NCI-H1694 (cell line): Measurements from ENCODE around the gene ENPP7.
A peak's percentile ranks its signal among the peaks of the same experiment; 100 is the strongest.

ENCODE experiments used
- DNase-seq: peaks from one replicate; lab custom pipeline; 2025; lab: John Stamatoyannopoulos, UW

ENPP7 gene, protein sequence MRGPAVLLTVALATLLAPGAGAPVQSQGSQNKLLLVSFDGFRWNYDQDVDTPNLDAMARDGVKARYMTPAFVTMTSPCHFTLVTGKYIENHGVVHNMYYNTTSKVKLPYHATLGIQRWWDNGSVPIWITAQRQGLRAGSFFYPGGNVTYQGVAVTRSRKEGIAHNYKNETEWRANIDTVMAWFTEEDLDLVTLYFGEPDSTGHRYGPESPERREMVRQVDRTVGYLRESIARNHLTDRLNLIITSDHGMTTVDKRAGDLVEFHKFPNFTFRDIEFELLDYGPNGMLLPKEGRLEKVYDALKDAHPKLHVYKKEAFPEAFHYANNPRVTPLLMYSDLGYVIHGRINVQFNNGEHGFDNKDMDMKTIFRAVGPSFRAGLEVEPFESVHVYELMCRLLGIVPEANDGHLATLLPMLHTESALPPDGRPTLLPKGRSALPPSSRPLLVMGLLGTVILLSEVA

DNA sequence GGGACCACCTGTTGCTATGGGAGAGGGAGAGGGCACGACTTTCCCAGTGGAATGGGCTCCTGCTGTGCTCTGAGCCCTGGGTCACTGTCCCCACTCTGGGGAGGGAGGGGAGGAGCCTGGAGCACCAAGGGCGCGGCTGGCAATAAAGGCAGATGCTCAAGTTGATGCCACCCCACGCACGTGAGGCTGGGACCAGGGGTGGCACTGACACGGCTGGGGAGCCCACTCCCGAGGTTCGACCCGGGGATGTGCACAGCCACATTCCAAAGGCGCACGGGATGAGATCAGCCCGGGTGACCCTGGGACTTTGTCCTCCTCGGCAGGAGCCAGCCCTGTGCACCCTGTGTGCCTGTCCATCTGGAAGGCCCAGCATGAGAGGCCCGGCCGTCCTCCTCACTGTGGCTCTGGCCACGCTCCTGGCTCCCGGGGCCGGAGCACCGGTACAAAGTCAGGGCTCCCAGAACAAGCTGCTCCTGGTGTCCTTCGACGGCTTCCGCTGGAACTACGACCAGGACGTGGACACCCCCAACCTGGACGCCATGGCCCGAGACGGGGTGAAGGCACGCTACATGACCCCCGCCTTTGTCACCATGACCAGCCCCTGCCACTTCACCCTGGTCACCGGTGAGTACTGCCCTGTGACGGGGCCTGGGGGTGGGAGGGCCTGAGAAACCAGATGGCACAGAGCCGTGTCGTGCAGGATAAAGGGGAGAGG lies at the start of gene ENPP7:
Gene ENPP7 (plus strand): TSS at position 175 of the 715 bp plus-strand sequence. CDS start 197 bp downstream, at position 372.
- no peak for DNase-seq

DNA sequence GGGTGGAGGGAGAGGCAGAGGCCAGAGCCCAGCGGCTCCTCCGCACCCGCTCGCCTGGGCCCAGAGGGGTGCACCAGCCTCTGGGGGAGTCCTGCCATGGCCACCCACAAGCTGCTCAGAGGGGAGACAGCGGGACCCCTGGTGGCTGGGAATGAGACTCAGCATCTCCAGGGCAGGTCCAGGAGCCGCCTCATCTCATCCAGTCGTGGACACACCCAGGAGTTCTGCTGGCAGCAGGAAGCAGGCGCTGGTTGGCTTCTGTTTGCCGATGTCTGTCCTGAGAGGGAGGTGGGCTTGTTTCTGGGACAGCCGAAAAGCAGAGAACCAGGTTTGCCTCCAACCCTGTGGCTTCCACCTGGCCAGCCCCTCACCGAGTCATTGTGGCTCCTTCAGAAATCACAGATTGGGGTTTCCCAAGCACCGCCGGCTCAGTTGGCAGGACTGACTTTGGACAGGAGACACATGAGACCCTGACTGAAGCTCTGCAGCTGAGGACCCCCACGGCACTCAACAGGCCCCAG lies 49.6 kb upstream of the ENPP7 start:
- DNase-seq = no peak

DNA sequence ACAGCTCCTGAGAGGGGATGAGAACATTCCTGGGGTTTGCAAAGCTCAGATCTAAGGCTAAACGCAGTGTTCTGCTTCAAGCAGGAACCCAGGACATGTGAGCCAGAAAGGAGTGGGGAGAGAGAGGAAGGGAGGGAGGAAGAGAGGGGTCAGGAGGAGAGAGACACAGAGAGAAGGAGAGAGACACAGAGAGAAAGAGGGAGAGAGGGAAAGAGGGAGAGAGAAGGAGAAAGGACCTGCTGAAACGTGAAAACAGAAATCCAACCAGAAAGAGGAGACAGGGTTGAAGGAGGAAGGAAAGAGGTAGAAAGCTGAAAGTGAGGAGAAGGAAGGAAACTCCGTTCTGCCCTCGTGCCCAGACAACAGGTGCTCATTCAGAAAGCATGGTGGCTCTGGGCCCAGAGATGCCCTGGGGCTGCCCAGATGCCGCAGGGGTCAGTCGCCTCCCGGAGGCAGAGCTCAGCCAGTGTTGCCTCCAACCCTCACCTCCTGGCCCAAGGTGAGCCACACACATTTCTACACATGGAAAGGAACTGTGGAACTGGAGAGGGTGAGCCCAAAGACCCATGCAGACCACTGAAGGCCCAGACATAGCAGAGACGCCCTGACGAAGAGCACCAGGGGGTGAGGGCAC lies 49.0 kb upstream of the ENPP7 start:
- DNase-seq = no peak

DNA sequence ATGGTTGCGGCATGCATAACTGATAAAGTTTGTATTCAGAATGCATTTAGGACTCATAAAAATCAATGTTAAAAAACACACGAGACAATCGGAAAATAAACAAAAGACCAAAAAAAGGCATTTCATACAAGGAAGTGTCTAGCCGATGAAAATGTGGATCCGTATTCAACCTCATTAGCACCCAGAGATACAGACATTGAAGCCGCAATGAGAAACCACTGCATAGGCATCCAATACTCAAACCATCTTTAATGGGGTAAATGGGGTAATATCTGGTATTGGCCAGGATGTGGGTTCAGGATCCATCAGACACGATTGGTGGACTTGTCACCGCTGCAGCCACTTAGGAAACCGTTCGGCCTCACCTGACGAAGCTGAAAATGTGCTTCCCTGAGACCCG lies 47.4 kb upstream of the ENPP7 start:
- no peak for DNase-seq

DNA sequence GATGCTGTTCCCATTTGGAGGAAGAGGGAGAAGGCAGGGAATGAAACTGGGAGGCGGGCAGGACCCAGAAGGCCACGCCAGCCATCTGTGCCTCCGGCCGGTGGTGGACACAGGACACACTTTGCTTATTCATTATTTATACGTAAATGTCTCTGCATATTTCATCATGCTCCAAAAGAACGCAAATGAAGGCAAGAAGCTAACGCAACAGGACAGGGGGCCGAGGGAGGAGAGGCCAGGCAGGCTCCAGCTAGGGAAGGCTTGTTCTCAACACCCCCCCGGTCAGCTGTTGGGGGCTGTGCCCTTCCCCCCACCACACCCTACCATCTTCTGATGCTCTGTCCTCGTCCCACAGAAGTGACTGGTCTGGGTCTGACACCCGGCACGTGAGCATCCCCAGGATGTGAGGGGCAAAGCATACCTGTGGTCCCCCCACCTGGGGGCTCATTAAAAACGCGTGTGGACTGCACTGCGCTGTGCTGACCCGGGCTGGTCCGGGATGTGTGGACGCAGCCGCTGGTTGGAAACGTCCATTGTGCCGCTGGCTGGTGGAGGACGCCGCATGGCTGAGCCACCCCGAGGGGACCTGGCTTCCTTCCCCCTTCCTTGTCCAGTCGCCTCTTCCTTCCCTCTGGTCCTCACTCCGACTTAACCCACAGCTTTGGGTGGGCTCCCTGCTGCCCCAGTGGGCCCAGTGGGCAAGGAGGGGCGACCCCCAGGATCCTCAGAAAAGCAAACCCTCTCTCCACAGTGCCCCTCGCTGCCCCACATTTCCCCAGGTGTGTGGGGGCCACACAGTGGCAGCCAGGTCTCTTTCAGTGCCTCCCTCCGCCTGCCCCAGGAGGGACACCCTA lies 46.4 kb upstream of the ENPP7 start:
- DNase-seq = no peak

DNA sequence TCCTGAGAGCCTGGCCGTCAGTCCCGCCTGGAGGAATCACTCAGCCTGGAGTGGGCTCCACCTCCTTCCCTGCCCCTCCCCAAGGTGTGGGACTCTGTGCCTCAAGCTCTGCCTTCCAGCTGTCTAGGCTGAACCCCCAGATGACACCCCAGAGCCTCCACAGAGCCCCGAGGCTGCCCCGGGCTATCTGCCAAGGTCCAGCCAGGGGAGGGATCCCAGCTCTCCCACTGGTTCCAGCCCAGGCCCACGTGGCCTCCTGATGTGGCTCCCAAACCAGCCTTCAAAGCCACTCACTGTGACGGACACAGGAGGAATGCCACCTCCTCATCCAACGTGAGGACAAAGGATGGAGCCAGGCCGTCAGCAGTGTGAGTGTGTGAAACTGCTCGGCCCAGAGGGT lies 45.6 kb upstream of the ENPP7 start:
- no peak for DNase-seq

DNA sequence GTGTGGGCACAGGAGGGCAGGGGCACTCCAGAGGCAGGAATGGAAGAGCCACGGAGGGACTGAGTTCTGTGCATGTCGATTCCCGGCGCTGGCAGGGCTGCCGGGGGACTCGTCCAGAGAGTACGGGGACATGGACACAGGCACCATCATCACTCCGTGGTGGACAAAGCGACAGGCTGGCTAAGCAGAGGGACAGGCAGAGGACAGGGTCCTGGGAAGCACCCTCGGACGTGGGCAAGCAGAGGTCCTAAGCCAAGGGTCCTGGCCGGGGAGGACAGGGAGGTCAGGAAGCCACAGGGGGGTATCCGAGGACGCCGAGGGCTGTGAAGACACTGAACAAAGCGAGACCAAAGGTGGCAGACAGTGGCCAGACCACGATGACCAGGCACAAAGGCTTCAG lies 44.3 kb upstream of the ENPP7 start:
- DNase-seq = no peak

DNA sequence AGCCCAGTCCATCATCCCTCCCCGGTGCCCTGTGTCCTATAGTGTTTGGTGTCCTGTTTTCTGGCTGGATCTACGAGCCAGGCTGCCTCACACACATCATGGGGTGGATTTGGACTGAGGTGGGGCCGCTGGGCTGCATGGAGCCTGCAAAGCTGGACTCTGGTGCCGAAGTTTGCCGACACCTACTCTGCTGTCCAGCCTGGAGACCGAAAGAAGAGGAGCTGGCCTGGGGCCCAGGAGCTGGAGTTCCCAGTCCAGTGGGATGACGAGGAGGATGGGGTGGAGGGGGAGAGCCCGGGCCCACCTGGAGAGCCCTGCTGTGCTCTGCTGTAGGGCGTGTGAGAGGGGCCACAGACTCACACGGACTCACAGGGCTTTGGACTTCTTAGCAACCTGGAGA lies 40.3 kb upstream of the ENPP7 start:
- DNase-seq = no peak

DNA sequence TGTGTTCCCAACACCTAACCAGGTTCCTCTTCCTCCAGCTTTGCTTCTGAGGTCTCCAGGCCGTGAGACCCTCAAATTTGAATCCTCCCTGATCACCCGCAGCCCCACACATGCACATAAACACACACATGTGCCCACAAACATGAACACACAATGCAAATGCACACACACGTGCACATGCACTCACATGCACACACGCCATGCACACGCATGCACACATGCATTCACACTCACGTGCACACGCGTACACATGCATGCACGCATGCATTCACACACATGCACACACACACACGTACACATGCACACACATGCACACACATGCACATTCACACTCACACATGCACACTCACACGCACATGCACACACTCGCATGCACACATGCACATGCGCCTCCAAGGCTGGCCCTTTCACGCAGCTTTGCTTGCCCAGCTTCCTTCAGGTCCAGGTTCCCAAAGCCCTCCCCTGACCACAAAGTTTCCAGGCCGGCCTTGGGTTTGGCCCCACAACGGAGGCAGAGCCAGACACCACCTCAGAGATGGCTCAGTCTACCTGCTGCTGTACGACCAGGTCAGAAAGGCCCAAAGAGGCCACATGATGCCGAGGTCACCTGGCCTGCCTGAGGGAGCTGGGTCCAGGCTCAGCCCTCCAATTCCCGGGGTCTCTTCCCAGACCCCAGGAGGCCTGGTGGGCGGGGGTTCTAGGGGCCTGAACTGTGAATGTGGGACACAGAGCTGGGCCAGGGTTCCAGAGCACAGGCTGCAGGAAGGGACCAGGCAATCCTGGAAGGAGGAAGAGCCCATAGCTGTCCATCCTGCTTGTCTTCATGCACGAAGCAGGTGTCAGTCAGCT lies 39.5 kb upstream of the ENPP7 start:
- no peak for DNase-seq

DNA sequence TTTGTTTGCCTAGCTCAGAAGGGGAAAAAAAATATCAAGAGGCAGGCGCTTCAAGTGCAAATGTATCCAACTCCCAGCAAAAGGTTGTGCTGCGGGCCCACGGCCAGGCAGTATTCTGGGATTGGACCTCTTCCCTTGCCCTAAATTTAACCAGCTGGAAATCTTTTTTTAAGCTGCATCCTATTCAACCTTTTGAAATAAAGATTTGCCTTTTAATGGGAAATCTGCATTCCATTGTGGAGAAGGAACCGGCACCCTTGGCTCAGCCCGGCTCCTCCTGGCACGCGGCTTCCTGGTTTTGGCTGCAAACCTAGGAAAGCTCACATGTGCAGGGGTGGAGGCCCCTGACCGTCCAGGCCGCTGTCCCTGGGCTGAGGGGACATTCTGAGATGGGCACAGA lies 38.8 kb upstream of the ENPP7 start:
- no peak for DNase-seq

DNA sequence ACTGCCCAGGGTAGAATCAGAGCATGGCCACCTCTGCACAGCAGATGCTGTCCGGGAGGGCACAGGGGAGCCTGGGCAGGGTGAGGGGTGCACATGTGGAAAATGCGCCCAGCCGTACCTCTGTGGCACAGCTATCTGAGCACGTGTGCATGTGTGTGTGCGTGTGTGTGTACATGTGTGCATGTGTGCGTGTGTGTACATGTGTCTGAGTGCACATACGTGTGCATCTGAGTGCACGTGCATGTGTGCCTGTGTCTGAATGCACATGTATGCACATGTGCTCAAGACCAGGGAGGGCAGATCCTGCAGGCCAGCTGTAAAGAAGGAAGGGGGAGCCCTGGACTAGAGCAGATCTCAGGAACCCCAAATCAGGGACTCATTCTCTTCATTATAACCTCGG lies 37.3 kb upstream of the ENPP7 start:
- no peak for DNase-seq

DNA sequence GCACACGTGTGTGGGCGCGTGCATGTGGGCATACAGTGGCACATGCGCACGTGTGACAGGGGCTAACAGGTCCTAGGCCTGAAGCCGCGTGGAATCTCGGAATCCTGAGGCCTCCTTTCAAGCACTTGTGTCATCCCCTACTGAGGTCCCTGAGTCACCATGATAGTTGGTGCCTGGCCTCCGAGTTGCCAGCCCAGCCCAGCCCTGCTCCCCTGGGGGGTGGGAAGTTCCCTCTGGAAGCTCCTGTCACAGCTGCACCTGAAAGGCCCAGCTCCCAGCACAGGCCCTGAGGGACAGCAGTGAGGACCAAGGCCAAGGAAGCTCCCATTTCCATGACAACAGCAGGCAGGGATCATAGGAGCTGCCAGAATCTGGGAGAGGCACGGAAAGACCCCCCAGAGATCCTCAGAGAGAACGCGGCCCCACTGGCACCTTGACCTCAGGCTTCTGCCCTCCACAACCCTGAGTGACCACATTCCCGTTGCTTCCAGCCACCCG lies 35.4 kb upstream of the ENPP7 start:
- no peak for DNase-seq

DNA sequence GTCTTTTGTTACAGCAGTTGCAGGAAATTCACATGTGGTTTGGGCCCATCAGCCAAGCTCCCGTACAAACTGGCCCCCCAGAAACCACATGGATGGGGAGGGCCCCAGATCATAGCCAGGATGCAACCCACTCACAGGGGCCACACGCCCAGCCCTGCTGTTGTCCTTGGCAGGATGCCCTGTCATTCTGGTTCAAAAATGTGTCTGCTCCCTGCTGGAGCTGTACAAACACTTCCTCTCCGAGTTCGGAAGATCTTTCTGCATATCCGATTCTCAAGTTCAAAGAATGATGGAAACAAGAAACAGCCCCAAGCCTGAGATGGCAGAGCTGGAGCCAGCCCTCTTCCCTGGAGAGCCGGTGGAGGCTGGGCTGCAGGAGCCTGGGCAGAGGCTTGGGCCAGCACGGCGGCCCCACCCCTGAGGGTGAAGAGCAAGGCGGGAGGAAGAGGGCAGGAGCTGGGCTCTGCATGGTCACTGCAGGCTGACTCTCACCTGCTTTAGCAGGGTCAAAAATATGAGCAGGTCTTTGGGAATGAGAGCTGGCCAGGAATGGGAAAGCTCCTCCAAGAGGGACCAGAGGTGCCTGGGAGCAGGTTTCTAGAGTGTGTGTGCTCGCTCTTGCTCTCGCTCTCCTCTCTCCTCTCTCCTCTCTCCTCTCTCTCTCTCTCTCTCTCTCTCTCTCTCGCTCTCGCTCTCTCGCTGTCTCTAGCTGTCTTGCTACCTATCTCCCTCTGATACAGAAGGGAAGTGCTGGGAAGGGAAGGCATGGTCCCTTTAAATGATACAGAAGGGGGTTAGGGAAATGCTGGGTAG lies 34.7 kb upstream of the ENPP7 start:
- DNase-seq = peak; percentile 76

DNA sequence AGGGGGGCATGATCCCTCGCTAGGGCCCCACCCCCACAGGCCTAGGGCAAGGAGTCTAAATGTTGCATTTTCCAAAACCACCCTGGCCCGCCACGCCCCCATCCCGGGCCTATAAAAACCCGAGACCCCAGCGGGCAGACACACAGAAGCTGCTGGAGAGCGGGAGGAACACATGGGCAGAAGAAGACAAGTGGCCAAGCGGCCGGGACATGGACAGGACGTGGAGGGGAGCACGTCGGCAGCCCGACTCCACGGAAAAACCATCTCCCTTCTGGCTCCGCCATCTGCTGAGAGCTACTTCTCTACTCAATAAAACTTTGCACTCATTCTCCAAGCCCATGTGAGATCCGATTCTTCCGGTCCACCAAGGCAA lies 34.1 kb upstream of the ENPP7 start:
- DNase-seq = peak; percentile 43

DNA sequence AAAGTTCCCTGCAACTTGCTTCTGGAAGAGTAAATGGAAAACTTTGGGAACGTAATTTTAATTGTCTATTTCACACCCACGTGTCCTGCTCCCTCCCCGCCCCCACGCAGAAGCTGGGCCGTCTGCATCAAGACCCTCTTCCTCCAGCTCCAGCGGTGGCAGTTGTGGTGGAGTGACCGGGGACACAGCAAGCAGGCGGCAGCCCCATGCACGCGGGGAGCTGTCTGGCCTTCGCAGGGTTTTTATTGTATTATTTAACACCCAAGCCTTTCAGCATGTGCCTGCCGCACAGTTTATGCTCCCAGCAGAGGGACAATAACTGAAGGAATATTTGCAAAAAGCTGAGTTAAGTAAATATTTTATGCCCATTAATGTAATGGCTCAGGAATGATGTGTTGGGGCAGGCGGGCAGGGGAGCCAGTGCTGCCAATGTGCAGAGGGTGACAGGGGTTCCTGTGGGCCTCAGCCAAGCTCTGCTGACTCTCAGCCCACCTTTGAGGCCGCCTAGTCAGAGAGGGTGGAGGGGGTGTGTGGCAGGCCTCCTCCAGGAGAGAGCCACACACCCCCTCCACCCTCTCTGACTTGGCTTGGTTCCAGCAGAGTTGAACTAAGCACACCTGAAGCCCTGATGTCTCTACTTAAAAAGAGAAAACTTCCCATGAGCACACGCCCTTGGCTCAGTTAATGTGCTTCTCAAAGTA lies 32.4 kb upstream of the ENPP7 start:
- DNase-seq = no peak

DNA sequence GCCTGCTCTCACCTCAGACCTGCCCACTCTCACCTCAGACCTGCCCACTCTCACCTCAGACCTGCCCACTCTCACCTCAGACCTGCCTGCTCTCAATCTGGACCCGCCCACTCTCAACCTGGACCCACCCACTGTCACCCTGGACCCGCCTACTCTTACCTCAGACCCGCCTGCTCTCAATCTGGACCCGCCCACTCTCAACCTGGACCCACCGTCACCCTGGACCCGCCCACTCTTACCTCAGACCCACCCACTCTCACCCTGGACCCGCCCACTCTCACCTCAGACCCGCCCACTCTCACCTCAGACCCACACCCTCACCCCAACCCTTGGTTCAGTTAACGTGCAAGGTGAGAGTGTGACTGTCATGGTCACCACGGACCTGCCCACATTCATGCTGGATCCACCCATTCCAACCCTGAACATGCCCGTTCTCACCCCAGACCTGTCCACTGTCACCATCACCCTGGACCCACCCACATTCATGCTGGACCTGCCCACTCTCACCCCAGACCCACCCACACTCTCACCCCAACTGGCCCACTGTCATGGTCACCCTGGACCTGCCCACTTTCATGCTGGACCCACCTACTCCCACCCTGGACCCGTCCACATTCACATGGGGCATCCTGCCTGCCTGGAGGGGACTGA lies 31.2 kb upstream of the ENPP7 start:
- DNase-seq = no peak

DNA sequence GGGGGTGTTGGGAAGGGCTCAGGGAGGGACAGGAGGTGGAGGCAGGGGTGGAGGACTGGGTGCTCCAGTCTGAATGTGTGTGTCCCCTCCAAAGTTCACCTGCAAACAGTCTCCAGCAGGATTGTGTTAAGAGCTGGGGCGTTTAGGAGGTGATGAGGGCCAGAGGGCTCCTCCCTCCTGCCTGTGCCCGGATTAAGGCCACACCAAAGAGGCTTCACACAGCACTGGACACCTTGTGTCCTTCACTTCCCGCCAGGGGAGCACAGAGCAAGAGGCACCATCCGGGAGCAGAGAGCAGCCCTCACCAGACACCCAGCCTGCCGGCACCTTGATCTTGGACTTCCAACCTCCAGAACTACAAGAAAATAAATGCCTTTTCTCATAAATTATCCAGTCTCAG lies 30.2 kb upstream of the ENPP7 start:
- DNase-seq = no peak

DNA sequence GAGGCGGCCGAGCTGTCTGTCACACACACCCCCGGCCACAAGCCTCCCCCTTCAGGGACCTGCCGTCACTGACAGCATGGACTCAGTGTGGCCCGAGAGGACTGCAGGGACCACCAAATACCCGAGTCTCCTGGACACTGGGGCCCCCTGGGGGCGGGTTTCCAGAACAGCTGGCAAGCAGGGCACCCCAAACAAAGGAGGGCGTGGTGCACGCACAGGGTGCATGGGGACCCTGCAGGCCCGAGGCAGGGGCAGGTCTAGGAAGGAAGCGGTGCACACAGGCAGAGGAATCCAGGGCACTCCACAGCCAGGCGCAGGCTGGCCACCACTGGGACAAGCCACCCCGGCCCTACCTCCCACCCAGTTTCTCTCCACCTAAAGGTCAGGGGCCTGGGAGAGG lies 28.7 kb upstream of the ENPP7 start:
- no peak for DNase-seq
